Lower leg skin (tissue), 3 donors: ENCODE data around the gene KRT84.

ENCODE experiments used
- POLR2A ChIP-seq, 2 donors: fragments of 450-650 bp; IDR thresholded peaks; one replicate each; pipeline ENCODE4 v1.6.1; 2016 to 2017; ENCODE audit warnings: antibody characterized with exemption in 2 of 2, mild to moderate bottlenecking in 1 of 2, moderate library complexity in 1 of 2
- TF ChIP-seq, protein P1 (sequence below), 3 donors: fragments of 450-650 bp; IDR thresholded peaks; one replicate each; pipeline ENCODE4 v1.5.1; 2016; ENCODE audit warnings: antibody characterized with exemption in 3 of 3, mild to moderate bottlenecking in 3 of 3, moderate library complexity in 2 of 3

DNA sequence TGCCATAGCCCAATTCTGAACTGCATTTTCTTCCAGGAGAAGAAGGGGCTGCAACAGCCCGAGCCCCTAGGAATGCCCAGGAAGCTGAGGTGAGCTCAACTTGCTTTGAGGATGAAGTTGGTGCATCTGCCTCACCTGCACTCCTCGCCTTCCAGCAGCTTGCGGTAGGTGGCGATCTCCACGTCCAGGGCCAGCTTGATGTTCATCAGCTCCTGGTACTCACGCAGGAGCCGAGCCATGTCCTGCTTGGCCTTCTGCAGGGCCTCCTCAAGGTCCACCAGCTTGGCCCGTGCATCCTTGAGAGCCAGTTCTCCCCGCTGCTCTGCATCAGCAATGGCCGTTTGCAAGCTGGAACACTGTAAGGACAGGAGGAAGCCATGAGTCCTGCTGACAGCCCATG lies 42.7 kb upstream of the KRT84 start:
- no peak for TF ChIP-seq POLR2A (IDR thresholded peaks at IDR 0.05)
- TF ChIP-seq, protein P1, sequence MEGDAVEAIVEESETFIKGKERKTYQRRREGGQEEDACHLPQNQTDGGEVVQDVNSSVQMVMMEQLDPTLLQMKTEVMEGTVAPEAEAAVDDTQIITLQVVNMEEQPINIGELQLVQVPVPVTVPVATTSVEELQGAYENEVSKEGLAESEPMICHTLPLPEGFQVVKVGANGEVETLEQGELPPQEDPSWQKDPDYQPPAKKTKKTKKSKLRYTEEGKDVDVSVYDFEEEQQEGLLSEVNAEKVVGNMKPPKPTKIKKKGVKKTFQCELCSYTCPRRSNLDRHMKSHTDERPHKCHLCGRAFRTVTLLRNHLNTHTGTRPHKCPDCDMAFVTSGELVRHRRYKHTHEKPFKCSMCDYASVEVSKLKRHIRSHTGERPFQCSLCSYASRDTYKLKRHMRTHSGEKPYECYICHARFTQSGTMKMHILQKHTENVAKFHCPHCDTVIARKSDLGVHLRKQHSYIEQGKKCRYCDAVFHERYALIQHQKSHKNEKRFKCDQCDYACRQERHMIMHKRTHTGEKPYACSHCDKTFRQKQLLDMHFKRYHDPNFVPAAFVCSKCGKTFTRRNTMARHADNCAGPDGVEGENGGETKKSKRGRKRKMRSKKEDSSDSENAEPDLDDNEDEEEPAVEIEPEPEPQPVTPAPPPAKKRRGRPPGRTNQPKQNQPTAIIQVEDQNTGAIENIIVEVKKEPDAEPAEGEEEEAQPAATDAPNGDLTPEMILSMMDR (IDR thresholded peaks at IDR 0.05) = no peak
